SK-MEL-5 (cell line): ENCODE results near the gene SECISBP2L. TPM values are rescaled to one million over a fixed set of nuclear protein-coding genes. Genes with fewer than 3 reads are reported as not detected.

Experiments
- DNase-seq: peaks from one replicate; pipeline ENCODE4 v3.0.0-alpha.2; 2016; ENCODE audit warnings: low read depth, low spot score
- in situ Hi-C: cut with HindIII; loops from 2 replicates; pipeline ENCODE4 v1.10.0; 2016; ENCODE audit warnings: low sequenced_read_pairs, high pct_unique_total_duplicates, low pct_unique_long_range_greater_than_20kb
- total RNA-seq: library from RNA; depleted of rRNA; stranded (reverse); fragments of >200 nt; shearing (Covaris generic); gene quantifications from 2 replicates; pipeline ENCODE4 v1.2.3, GENCODE V29; 2014

Gene SECISBP2L
- total RNA-seq, 1 experiment from 2014 or later: 36.4 TPM

DNA sequence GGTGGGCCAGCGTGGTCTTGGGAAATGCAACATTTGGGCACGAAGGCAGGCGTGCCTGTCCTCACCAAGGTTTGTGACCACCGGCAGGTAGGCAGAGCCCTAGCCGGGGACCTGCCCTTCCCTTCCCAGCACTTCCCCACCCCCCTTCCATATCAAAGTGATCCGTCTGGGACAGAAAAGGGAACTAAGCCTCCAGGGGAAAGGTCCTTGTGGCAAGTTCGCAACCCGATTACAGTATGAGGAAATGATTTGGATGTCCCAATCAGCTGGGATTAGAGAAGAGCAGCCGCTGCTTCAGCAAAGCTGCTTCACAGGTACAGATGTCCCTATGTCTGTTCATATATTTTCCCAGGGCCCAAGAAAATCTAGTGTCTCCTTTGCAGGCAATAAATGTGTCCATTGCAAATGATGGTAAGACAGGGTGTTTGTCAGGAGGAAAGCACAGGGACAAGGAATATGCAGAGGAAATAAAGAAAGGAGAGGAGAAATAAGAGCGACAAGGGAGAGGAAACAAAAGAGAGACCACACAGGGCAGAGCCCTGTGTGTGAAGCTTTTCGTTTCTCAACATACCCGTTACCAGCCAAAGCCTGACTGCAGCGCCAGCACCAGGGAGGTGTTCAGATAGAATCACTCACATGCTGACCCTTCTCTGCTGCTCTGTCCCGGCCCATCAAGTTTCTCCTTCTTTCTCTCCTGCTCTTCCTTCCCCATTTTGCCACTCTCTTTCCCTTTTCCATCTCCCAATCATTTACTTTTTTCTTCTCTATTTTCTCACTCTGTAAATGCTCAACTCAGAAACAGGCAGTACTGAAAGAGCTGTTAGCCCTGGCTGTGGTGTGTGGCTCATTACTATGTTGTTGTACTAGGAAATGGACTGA is 17.4 kb upstream of the SECISBP2L start:
- no peak for DNase-seq
- in situ Hi-C loops: no loop called here

- DNase-seq: no peak
- in situ Hi-C loops: no loop called here
These were observed 16.7 kb upstream of the SECISBP2L start for GRCh38 chr15:49062900-49063299.

GRCh38 chr15:49060710-49061495 is 14.7 kb upstream of the SECISBP2L start:
- in situ Hi-C loops: no loop called here
- DNase-seq: no peak

- in situ Hi-C loops: no loop called here
- no peak for DNase-seq
These were observed 13.2 kb upstream of the SECISBP2L start for GRCh38 chr15:49059491-49059890.

GRCh38 chr15:49058559-49058958 is 12.3 kb upstream of the SECISBP2L start:
- no peak for DNase-seq
- in situ Hi-C loops: no loop called here

- in situ Hi-C loops: no loop called here
- DNase-seq: no peak
These were observed 9.4 kb upstream of the SECISBP2L start for GRCh38 chr15:49055630-49056029.

DNA sequence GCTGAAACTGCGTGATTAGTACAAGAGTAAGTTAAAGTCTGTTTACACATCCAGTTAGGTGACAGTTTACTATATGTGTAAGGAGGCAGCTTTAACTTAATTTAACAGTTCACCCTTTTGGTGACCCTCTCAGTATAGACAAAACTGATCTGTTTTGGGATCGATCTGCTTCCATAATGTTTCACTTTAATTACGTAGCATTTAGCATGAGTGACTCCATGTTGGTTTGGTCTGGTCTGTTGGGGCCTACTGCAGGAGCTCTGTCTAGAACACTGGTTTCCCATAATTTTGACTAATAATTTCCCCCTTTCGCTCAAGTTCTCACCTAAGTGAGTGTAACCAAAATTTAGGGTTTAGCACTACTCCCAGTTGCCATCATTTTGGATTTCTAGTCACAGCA is 6.4 kb upstream of the SECISBP2L start:
- no peak for DNase-seq
- in situ Hi-C loops: no loop called here

DNA sequence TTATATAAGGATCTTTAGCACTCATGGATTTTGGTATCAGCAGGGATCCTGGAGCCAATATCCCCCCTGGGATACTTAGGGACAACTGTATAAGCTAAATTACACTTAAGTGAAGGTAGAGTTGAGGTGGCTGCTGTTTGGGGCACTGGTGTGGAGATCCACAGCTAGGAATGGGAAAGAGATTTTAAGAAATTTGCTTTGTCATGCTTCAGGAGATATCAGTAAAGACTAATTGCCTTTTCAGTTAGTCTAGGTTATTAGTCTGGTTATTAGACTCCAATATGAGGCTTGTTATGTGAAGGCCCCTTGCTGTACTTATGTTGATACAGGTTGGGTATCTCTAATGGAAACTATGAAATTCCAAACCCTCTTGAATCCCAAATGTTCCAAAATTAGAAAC is 1.2 kb upstream of the SECISBP2L start:
- in situ Hi-C loops: no loop called here
- DNase-seq: no peak

GRCh38 chr15:49045751-49046219 is 461 bp downstream of the SECISBP2L start:
- in situ Hi-C loops: no loop called here
- DNase-seq: peak; percentile 25

DNA sequence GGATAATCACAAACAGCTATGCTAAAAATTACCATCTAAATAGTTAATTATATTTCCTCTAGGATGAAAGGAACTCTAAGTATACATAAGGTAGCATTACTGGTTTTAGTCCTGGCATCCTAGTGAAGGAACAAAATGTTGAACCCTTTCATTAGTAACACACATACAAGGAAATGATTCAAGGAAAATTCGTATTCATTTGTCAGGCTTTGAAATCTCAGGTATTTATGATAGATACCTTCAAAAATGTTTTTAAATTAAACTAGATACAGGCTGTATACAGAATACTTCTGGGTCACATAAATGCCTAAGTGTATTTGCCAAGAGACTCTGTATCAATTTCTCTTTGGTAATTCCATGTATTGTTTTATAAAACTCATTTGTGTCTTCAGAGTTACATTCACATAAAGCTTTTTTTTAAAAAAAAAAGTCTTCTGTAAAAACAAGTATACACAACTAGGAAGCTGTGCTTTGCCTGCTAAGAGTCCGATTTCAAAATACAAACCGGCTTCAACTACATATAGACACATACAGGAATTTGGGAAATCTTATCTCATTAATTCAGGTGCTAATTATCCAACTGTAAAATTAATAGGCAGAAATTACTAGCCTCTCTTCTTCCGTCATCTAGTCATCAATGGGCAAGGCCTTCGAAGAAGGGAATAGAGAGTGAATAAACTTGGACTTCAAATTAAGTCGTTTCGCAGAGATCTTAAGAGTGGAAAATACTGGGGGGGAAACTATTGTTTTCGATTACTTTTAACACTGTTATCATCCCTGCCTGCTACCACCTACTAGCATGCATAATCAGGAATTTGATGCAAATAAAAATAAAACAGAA is 1.3 kb downstream of the SECISBP2L start:
- in situ Hi-C loops: no loop called here
- no peak for DNase-seq

- no peak for DNase-seq
- in situ Hi-C loops: no loop called here
These were observed 2.2 kb downstream of the SECISBP2L start for GRCh38 chr15:49044002-49044401.

GRCh38 chr15:49042165-49042564 is 4.1 kb downstream of the SECISBP2L start:
- no peak for DNase-seq
- in situ Hi-C loops: no loop called here

- in situ Hi-C loops: no loop called here
- no peak for DNase-seq
These were observed 4.8 kb downstream of the SECISBP2L start for GRCh38 chr15:49041426-49041825.

DNA sequence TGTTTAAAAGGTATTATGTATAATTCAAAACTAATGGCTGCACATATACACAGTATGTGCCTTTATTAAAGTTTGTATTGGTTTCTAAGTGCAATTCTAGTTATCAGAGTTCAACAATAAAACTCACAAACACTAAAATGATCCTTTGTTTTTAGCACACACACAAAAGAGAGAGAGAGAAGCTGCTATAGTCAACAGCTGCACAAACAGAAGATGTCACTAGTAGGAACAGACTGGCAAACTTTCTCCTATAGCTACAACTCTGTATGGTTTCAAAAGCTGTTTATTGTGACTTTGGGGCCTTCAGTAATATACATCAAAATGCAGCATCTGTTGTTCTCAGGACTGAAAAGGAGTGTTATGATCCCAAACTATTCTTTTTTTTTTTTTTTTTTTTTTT is 6.1 kb downstream of the SECISBP2L start:
- in situ Hi-C loops: no loop called here

GRCh38 chr15:49038382-49038781 is 7.9 kb downstream of the SECISBP2L start:
- in situ Hi-C loops: no loop called here

More for the DNA sequence above, 6.1 kb downstream of the SECISBP2L start:
- DNase-seq: no peak

DNA sequence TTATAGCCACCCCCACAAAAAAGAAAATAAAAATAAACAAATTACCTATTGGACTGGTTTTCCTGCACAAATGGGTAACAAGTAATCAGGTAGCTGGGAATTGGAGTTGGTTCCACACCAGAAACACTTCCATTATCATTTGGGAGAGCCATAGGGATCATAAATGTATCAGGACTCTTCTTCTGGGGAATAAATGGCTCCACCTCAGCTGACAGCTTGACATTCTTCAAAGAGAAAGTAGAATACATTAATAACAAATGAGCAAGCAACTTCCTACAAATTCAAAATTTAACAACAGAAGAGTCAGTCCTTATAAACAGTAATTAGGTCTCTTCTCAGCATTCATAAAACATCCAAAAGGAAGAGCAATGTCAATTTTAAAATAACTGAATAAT is 8.7 kb downstream of the SECISBP2L start:
- DNase-seq: no peak
- in situ Hi-C loops: no loop called here

More at GRCh38 chr15:49038382-49038781, 7.9 kb downstream of the SECISBP2L start:
- DNase-seq: no peak

GRCh38 chr15:49036650-49037545 is 9.3 kb downstream of the SECISBP2L start:
- DNase-seq: no peak
- in situ Hi-C loops: no loop called here
